K562 (cell line): Measurements from ENCODE around the gene RAD54L. TPM values are rescaled to one million over a fixed set of nuclear protein-coding genes. Genes with fewer than 3 reads are reported as not detected.

Experiments
- ATAC-seq: fragments of 200-7000 bp; cut with Tn5 transposase; 3 replicates; pipeline ENCODE4 v1.9.1; 2020; ENCODE audit warnings: moderate library complexity
- BruUV-seq: library from RNA; stranded (reverse); fragments of 400-500 nt; replicated peaks from 2 replicates; lab custom pipeline; 2021; lab: Mats Ljungman, UMichigan
- CTCF ChIA-PET: fragments of 300-600 bp; formaldehyde crosslinking; extraction: SDS; loops from one replicate; lab custom pipeline; 2021; ENCODE audit warnings: low intra/inter-chr PET ratio; lab: Yijun Ruan, JAX
- POLR2A ChIA-PET: fragments of 300-600, 350-650 bp; sonication (Branson Sonifier 250); formaldehyde crosslinking; extraction: SDS; loops from one replicate; lab custom pipeline; 2021; ENCODE audit warnings: antibody characterized with exemption, inconsistent platforms; lab: Yijun Ruan, JAX
- DNase-seq, 4 experiments: peaks; one replicate each; pipeline versions ENCODE4 v3.0.0 to v3.0.0-alpha.2; 2011 to 2018; ENCODE audit warnings: low spot score in 3 of 4, mixed read lengths in 3 of 4; ENCODE audit errors: extremely low read depth in 1 of 4
- FAIRE-seq: peaks from 2 replicates; lab custom pipeline; 2011; peaks lifted over from hg19 to GRCh38; lab: Jason Lieb, UNC
- H2AFZ ChIP-seq: 2 replicates; pipeline ENCODE4 v1.6.0; 2011; ENCODE audit warnings: low read depth, low read length, control low read depth, inconsistent platforms
- H3K27ac ChIP-seq: fragments of 200-600 bp; 3 replicates; pipeline ENCODE4 v1.8.0; 2011; ENCODE audit warnings: low read depth, mild to moderate bottlenecking, control low read depth, inconsistent platforms, low read length, moderate library complexity, mixed read lengths; ENCODE audit errors: extremely low read depth
- H3K27me3 ChIP-seq, 2 experiments: fragments of 300-600 bp in 1 of 2; 2 replicates in 1 of 2; 3 replicates in 1 of 2; pipeline versions ENCODE4 v1.6.0 to v1.8.0; 2011; ENCODE audit warnings: inconsistent platforms in 2 of 2, low read length in 2 of 2, mild to moderate bottlenecking in 1 of 2, mixed read lengths in 1 of 2, moderate library complexity in 1 of 2; ENCODE audit not compliant: control insufficient read depth in 2 of 2, insufficient read depth in 2 of 2
- H3K36me3 ChIP-seq: fragments of 300-600 bp; 3 replicates; pipeline ENCODE4 v1.8.0; 2011; ENCODE audit warnings: mild to moderate bottlenecking, low read length, inconsistent platforms; ENCODE audit not compliant: control insufficient read depth, insufficient read depth
- H3K4me1 ChIP-seq, 2 experiments: fragments of 200-600 bp in 1 of 2; replicated peaks in 1 of 2; 2 replicates in 1 of 2; 3 replicates in 1 of 2; pipeline versions ENCODE4 v1.5.1 to v1.8.0; 2011; ENCODE audit warnings: inconsistent platforms in 2 of 2, low read length in 2 of 2, mild to moderate bottlenecking in 1 of 2, mixed read lengths in 1 of 2, moderate library complexity in 1 of 2; ENCODE audit not compliant: control insufficient read depth in 2 of 2, insufficient read depth in 2 of 2
- H3K4me2 ChIP-seq: 2 replicates; pipeline ENCODE4 v1.6.1; 2011; ENCODE audit warnings: low read length, control low read depth, inconsistent platforms, mixed read lengths; ENCODE audit not compliant: insufficient read depth
- H3K4me3 ChIP-seq: fragments of 200-600 bp; sonication (generic), shearing (Covaris generic); 2 replicates; pipeline ENCODE4 v1.5.1; 2016; ENCODE audit warnings: control low read depth, inconsistent platforms
- H3K79me2 ChIP-seq: fragments of 200-600 bp; 3 replicates; pipeline ENCODE4 v1.8.0; 2011; ENCODE audit warnings: low read length, inconsistent platforms; ENCODE audit not compliant: control insufficient read depth, insufficient read depth
- H3K9ac ChIP-seq, 2 experiments: 2 replicates each; pipeline versions ENCODE4 v1.6.0 to v1.6.1; 2011; ENCODE audit warnings: low read depth in 2 of 2, low read length in 2 of 2, control low read depth in 1 of 2, inconsistent platforms in 1 of 2, mild to moderate bottlenecking in 1 of 2, mixed read lengths in 1 of 2; ENCODE audit not compliant: insufficient read depth in 1 of 2
- H3K9me1 ChIP-seq: one replicate; pipeline ENCODE4 v1.6.0; 2011; ENCODE audit warnings: inconsistent platforms, mild to moderate bottlenecking, low read length, moderate library complexity; ENCODE audit not compliant: control insufficient read depth, insufficient read depth
- H3K9me3 ChIP-seq: replicated peaks from 2 replicates; pipeline ENCODE4 v1.5.1; 2011; ENCODE audit warnings: low read depth, low read length, inconsistent platforms; ENCODE audit not compliant: control insufficient read depth, insufficient read depth
- H4K20me1 ChIP-seq: replicated peaks from 2 replicates; pipeline ENCODE4 v1.6.1; 2011; ENCODE audit warnings: low read length, inconsistent platforms, mixed read lengths; ENCODE audit not compliant: control insufficient read depth, insufficient read depth
- BRF2 ChIP-seq: IDR thresholded peaks from 3 replicates; pipeline ENCODE4 v1.6.1; 2011; ENCODE audit warnings: borderline replicate concordance, mild to moderate bottlenecking; ENCODE audit not compliant: insufficient read length, insufficient read depth
- CHD1 ChIP-seq: fragments of 200-600 bp; sonication (generic); IDR thresholded peaks from one replicate; pipeline ENCODE4 v1.6.1; 2012; ENCODE audit warnings: mild to moderate bottlenecking, moderate library complexity, low read length, inconsistent platforms
- ETS1 ChIP-seq: conservative IDR thresholded peaks from 2 replicates; pipeline ENCODE4 v1.6.1; 2011; ENCODE audit warnings: low read depth, mild to moderate bottlenecking, low read length; ENCODE audit not compliant: control insufficient read depth
- IFI16 ChIP-seq: fragments of 250-450 bp; sonication (Bioruptor Pico); IDR thresholded peaks from 2 replicates; pipeline ENCODE4 v2.1.2; 2022; ENCODE audit warnings: mild to moderate bottlenecking, inconsistent platforms
- MED1 ChIP-seq: sonication (generic); formaldehyde crosslinking; IDR thresholded peaks from 2 replicates; pipeline ENCODE4 v1.8.1; 2023; ENCODE audit warnings: missing genetic modification reagents, borderline replicate concordance
- POLR2A ChIP-seq: fragments of 450-650 bp; conservative IDR thresholded peaks from 2 replicates; pipeline ENCODE4 v1.6.1; 2016
- POLR2AphosphoS5 ChIP-seq: IDR thresholded peaks from 2 replicates; pipeline ENCODE4 v1.6.1; 2011; ENCODE audit warnings: mild to moderate bottlenecking, low read depth, low read length, moderate library complexity; ENCODE audit not compliant: control insufficient read depth, insufficient read depth
- SRSF9 ChIP-seq: fragments of 200-400 bp; formaldehyde crosslinking; IDR thresholded peaks from 2 replicates; pipeline ENCODE4 v1.6.1; 2017; ENCODE audit warnings: low read depth, low read length, borderline replicate concordance
- ZNF407 ChIP-seq: fragments of 450-650 bp; IDR thresholded peaks from 2 replicates; pipeline ENCODE4 v1.6.1; 2016; ENCODE audit warnings: low read depth
- WGBS: fragments of 100-300 bp; shearing (Covaris generic); methylation state at CpG from one replicate; pipeline ENCODE4 v1.1.6; 2016; ENCODE audit warnings: low coverage, mixed read lengths; ENCODE audit not compliant: insufficient coverage; ENCODE audit errors: missing lambda C conversion rate; 5-methylcytosine and 5-hydroxymethylcytosine counted together
- in situ Hi-C: fragments of 300-500 bp; cut with MboI; formaldehyde crosslinking; loops from 4 replicates; pipeline ENCODE4 v1.15.0; 2018; ENCODE audit warnings: inconsistent platforms, mixed read lengths
- intact Hi-C: fragments of 100-400 bp; cut with micrococcal nuclease; formaldehyde crosslinking; loops from 2 replicates; pipeline ENCODE4 v1.14.2; 2022
- polyA plus RNA-seq, 8 experiments: library from polyadenylated mRNA; depleted of rRNA in 4 of 8; stranded (reverse) in 5 of 8; unstranded in 3 of 8; fragments of >200 nt; fragmentation: Nextera tagmentation in 2 of 8; fragmentation: Illumina TruSeq in 1 of 8; extraction: Ambion mirVana in 2 of 8; extraction: Trizol in 1 of 8; gene quantifications; 2 replicates each; pipeline versions ENCODE4 v1.2.1 to v1.2.3, GENCODE V29; 2011 to 2014; ENCODE audit warnings: inconsistent platforms in 1 of 8, missing spikeins in 1 of 8
- total RNA-seq, 7 experiments: library from RNA; depleted of rRNA in 6 of 7; stranded (reverse); fragments of >200 nt in 6 of 7; fragmentation: Illumina TruSeq in 2 of 7; extraction: Trizol in 2 of 7; gene quantifications; 2 replicates each; pipeline versions ENCODE4 v1.2.1 to v1.2.3, GENCODE V29; 2011 to 2021; ENCODE audit warnings: low replicate concordance in 1 of 7

RAD54L gene
- total and polyA plus RNA-seq, 9 of the 15 experiments (the other 6 are each of a cell fraction or from before 2014, with no cell fraction given): 17.9 to 92.3 (median 37.5) TPM

GRCh38 chr1:46278807-46279206, 31.2 kb downstream of the RAD54L start (continued):
- no peak for TF ChIP-seq BRF2
- no peak for TF ChIP-seq ETS1

- Histone ChIP-seq H3K27me3 (no peaks in the 10 kb centered on the region), H3K27ac (no peak overlapping the region), H3K4me2 (no peak overlapping the region), H3K9ac (no peak overlapping the region), H3K4me3 (no peak overlapping the region), H3K79me2 (no peaks in the 10 kb centered on the region), H4K20me1 (no peaks in the 10 kb centered on the region), H3K4me1 (peaks cover 17 to 18% of the 10 kb centered on the region in 2 experiments; a peak in 4 of 5 replicates), H2AFZ (no peak overlapping the region), H3K9me1 (peaks cover 9% of the 10 kb centered on the region), H3K36me3 (peaks cover 95% of the 10 kb centered on the region), H3K9me3 (no peaks in the 10 kb centered on the region)
- CTCF ChIA-PET: no interaction called here
- intact Hi-C loops (loop anchor here (10.0 kb wide), 1 partner anchor 65 kb away; the partner anchor contains the start of gene NSUN4), in situ Hi-C loops (no loop called here)
- POLR2A ChIA-PET: interaction anchor here (0.6 to 22.6 kb wide), 7 partner anchors 1 to 771 kb away, joined by 3 to 410 read pairs (median 5); no protein-coding TSS in a partner anchor
- WGBS: 95% methylated on average over 3 of the region's 3 CpGs
- TSS peak; percentile 15 for BruUV-seq
- no peak for FAIRE-seq
- DNase-seq: no peak
- no peak for TF ChIP-seq IFI16
- TF ChIP-seq CHD1: no peak
- no peak for TF ChIP-seq SRSF9
- no peak for TF ChIP-seq ZNF407
- TF ChIP-seq POLR2AphosphoS5: peak; percentile 46; the same call in 1 of the 2 replicates
- no peak for TF ChIP-seq MED1 (CRISPR knock-in tag)
- TF ChIP-seq POLR2A: peak; percentile 15; the same call in 1 of the 2 replicates
- ATAC-seq: no peak; the same call in 2 of the 3 replicates
These were observed 32.5 kb downstream of the RAD54L start for GRCh38 chr1:46280092-46280491.
